HG03575 (cell line): ENCODE results near the gene NR0B1.

Experiments
- ATAC-seq: cut with Tn5 transposase; IDR thresholded peaks from one replicate; pipeline ENCODE4 v1.9.1; 2021; ENCODE audit not compliant: unreplicated experiment, insufficient number of reproducible peaks, low FRiP score; ENCODE audit errors: extremely low read depth

NR0B1 gene

GRCh38 chrX:30309139-30309571, at the start of gene NR0B1:
Gene NR0B1 (minus strand): TSS chrX:30309390. CDS start chrX:30309363, 27 bp downstream.
- no peak for ATAC-seq

GRCh38 chrX:30349946-30350345, 40.8 kb upstream of the NR0B1 start:
- ATAC-seq, result no peak

- ATAC-seq, result no peak
Observed at GRCh38 chrX:30343206-30343605, 34.0 kb upstream of the NR0B1 start.

- ATAC-seq, result no peak
Observed at GRCh38 chrX:30340753-30341152, 31.6 kb upstream of the NR0B1 start.

- ATAC-seq, result no peak
Observed at GRCh38 chrX:30327762-30328161, 18.6 kb upstream of the NR0B1 start.

- ATAC-seq, result no peak
Observed at GRCh38 chrX:30317308-30317707, 8.1 kb upstream of the NR0B1 start.

GRCh38 chrX:30313322-30313721, 4.1 kb upstream of the NR0B1 start:
- no peak for ATAC-seq

GRCh38 chrX:30312858-30313257, 3.7 kb upstream of the NR0B1 start:
- ATAC-seq, result no peak

- no peak for ATAC-seq
Observed at GRCh38 chrX:30310429-30311206, 1.4 kb upstream of the NR0B1 start.

GRCh38 chrX:30308263-30309138, 689 bp downstream of the NR0B1 start:
- no peak for ATAC-seq

GRCh38 chrX:30307466-30307865, 1.7 kb downstream of the NR0B1 start:
- ATAC-seq, result no peak

- ATAC-seq, result no peak
Observed at GRCh38 chrX:30304866-30305265, 4.3 kb downstream of the NR0B1 start.

GRCh38 chrX:30302956-30303355, 6.2 kb downstream of the NR0B1 start:
- ATAC-seq, result no peak

GRCh38 chrX:30301963-30302362, 7.2 kb downstream of the NR0B1 start:
- ATAC-seq, result no peak

GRCh38 chrX:30301208-30301607, 8.0 kb downstream of the NR0B1 start:
- no peak for ATAC-seq

GRCh38 chrX:30296408-30297254, 12.6 kb downstream of the NR0B1 start:
- no peak for ATAC-seq

- ATAC-seq, result no peak
Observed at GRCh38 chrX:30283456-30284200, 25.6 kb downstream of the NR0B1 start.

- ATAC-seq, result no peak
Observed at GRCh38 chrX:30282527-30282926, 26.7 kb downstream of the NR0B1 start.

GRCh38 chrX:30280428-30280827, 28.8 kb downstream of the NR0B1 start:
- no peak for ATAC-seq
